CD4-positive, alpha-beta T cell treated with Interleukin-2 at 100 ng/mL for 4 hours (primary cell): Measurements from ENCODE around the gene RALY.

ENCODE experiments used
- DNase-seq: peaks from one replicate; pipeline ENCODE4 v3.0.0-alpha.2; 2020; ENCODE audit warnings: low spot score

Gene RALY

DNA sequence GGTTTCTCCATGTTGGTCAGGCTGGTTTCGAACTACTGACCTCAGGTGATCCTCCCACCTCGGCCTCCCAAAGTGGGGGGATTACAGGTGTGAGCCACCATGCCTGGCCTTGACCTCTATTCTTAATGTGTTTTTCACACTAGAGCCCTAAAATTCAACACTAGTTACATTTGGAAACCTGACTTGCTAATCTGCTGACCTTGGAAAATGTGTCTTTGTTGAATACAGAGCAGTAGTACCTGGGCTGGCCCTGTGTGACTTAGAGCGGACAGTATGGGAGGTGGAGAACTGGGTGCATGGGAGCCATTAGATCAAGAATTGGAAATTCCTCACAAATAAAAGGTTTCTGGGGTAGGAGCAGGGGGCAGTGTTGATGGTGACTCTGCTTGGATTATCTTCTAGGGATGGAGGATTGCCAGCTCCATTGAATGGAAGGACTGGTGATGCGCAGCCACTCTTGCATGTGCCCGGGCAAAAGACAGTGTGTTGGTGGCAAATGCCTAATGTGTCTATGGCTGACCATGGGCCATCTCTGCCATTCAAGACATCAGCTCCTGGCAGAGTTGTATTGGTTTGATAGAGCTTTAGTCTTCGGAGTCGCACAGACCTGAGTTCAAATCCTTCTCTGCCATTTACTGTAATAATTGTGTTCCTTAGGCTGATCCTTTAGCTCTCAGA is 53.4 kb downstream of the RALY start:
- no peak for DNase-seq

DNA sequence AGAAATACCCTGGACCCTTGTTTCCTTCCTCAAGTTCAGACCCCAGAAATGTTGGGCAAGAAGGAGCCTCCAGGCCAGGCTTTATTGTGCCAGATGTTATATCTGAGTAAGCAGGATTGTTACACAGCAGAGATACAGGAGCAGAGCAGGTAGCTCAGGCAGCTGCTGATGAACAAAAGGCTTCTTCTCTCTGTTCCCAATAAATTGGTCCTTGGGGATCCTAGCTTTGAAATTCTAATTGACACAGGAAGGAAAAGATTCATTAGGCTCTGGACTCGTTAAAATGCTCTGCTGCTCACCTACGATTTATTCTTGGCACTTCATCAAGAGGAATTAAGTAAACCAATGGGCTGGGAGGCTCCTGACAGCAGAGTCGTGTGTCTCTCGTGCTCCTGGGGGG is 54.2 kb downstream of the RALY start:
- DNase-seq, result no peak

GRCh38 chr20:34049389-34049788 is 55.7 kb downstream of the RALY start:
- DNase-seq, result no peak

- DNase-seq, result no peak
These were observed 56.4 kb downstream of the RALY start for GRCh38 chr20:34049897-34050695.

GRCh38 chr20:34052414-34052813 is 58.7 kb downstream of the RALY start:
- no peak for DNase-seq

DNA sequence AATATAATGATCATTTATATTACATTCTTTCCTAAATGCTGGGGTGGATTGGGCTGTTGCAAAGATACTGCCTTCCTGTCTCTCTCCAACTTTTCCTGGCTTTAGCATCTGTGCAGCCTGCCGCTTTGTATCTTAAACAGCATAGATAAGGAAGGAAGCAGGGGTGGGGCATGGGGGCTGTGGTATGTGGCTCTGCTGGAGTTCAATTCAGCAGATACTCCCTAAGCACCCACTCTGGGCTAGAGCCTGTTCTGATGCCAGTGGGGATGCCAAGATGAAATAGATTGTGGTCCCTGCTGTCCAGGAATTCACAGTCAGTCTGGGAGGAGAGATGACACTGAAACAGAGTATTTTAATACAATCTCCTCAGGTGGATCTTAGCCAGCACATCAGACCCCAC is 61.6 kb downstream of the RALY start:
- DNase-seq, result no peak

DNA sequence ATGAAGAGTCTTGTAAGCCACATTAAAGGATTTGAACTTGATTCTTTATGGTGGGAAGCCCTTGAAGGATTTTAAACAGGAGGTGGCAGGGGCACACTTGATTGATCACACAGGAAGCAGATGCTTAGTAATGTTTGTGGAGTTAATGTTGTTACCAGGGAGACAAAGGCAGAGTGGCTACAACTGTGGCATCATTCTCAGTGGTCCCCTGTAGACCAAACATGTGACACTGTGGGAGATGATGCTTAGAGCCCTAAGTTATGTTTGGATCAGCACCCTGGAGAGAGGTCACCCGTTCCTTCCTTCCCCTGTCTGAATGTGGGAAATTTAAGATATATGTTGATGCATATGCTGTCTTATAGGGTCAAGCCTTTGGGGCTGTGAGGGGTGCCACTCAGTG is 65.1 kb downstream of the RALY start:
- peak; percentile 68 for DNase-seq

- no peak for DNase-seq
These were observed 67.3 kb downstream of the RALY start for GRCh38 chr20:34060970-34061369.

DNA sequence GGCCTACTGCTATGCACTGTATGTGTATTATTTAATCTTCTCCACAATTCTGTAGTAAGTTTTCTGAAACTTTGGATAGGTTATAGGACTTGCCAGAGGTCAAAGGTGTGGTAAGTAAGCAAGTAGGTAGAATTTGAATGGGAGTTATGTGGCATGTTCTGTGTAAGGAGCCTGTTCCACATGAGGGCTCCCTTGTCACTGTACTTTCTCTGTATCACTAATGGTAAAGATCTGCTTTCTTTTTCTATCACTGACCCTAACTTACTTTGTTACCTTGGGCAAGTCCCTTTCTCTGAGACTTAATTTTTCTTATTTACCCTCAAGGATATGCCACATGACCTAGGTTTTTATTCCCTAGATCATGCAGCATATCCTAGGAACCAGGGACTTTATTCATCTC is 68.0 kb downstream of the RALY start:
- no peak for DNase-seq

GRCh38 chr20:34062570-34063482 is 69.1 kb downstream of the RALY start:
- DNase-seq, result no peak

GRCh38 chr20:34064286-34064685 is 70.6 kb downstream of the RALY start:
- no peak for DNase-seq

DNA sequence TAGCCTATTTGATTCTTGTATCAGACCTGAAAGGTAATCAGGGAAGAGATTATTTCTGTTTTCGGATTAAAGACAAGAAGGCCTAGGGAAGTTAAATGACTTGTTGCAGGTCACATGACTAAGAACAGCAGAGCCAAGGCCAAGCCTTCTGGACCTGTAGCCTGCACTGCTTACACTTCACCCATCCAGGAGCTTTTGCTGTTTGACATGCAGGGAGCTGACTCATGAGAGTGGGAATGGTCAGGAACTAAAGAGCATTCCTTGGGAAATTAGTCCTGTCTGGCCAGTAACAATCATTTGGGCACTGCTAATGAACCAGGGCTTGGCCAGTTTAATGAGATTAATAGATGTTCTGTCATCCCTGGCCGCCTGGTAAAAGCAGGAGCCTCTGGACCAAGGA is 71.5 kb downstream of the RALY start:
- DNase-seq, result no peak

DNA sequence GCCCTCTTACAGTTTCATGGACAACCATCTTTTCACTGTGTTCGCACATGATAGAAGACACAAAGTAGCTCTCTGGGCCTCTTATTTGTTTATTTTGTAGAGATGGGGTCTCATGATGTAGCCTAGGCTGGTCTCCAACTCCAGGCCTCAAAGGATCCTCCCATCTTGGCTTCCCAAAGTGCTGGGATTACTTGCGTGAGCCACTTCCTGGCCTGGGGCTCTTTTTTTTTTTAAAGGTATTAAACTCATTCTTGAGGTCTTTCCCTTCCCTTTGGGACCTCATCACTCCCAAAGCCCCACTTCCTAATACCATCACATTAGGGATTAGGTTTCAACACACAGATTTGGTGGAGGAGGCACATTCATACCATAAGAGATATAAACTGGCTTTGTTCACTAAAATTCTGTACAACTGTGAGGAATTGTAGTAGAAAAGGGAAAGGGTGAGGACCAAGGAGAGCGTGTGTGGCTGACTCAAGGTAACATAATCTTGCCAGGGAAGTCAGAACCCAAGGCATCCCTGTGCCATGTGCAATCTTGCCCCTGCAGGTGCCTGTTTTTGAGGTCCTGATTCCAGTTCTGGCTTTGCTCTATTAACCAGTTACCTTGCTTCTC is 72.9 kb downstream of the RALY start:
- no peak for DNase-seq

GRCh38 chr20:34068001-34068400 is 74.3 kb downstream of the RALY start:
- DNase-seq, result no peak

- DNase-seq, result peak; percentile 65
These were observed 75.8 kb downstream of the RALY start for GRCh38 chr20:34069341-34070078.

- no peak for DNase-seq
These were observed 76.3 kb downstream of the RALY start for GRCh38 chr20:34070079-34070439.

DNA sequence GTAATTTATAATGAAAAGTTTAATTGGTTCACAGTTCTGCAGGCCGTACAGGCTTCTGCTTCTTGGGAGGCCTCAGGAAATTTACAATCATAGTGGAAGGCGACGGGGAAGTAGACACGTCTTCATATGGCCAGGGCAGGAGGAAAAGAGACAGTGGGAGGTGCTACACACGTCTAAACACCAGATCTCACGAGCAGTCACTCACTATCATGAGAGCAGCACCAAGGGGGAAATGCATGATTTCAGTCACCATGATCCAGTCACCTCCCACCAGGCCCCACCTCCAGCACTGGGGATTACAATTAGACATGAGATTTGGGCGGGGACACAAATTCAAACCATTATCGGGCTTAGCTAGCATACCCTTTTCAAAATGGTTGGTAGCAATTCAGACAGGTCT is 77.1 kb downstream of the RALY start:
- DNase-seq, result no peak

DNA sequence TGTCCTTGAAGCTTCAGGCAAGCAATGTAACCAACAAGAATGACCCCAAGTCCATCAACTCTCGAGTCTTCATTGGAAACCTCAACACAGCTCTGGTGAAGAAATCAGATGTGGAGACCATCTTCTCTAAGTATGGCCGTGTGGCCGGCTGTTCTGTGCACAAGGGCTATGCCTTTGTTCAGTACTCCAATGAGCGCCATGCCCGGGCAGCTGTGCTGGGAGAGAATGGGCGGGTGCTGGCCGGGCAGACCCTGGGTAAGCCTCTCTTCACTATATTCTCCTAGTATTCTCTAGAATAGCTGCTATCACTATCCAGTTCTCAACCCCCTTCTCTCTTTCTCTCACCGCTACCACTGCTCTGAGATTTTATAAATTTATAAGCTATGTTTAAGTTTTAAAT is 78.4 kb downstream of the RALY start:
- DNase-seq, result no peak

- no peak for DNase-seq
These were observed 79.1 kb downstream of the RALY start for GRCh38 chr20:34072778-34073177.

DNA sequence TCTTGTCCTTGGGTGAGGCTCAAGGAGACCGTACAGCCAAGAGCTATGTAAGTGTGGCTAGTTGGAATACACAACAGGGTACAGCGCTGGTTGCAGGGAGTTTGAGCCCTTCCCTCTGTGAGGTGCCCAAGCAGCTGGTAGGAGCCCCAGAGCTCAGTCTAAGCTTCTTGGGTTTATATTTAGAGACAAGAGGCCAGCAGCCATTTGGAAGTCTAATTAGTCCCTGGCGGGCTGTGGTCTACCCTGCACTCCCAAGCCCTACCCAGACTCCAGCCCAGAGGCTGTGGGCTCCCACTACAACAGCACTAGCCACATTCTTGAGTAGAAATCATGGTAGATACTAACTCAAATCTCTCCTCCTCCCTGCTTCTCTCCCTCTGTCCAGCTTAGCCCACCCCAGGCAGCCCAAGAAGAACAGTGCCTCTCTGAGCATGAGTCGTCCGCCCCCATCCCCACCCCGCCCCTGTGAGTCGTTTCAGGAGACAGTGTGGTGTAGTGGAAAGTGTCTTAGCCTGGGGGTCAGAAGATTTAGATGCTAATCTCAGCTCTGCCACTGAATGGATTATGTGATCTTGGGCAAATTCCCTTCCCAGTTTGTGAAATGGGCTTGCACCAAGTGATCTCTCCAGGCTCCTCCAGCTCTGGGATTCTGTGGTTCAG is 80.5 kb downstream of the RALY start:
- no peak for DNase-seq

GRCh38 chr20:34075647-34076046 is 81.9 kb downstream of the RALY start:
- no peak for DNase-seq
